H9 (cell line): Measurements from ENCODE around the gene UBE2Q1. TPM values are rescaled to one million over a fixed set of nuclear protein-coding genes. Genes with fewer than 3 reads are reported as not detected.

Experiments
- DNase-seq: peaks from one replicate; pipeline ENCODE4 v3.0.0-alpha.2; 2017
- H2AFZ ChIP-seq: one replicate; pipeline ENCODE4 v1.6.1; 2013; ENCODE audit warnings: mild to moderate bottlenecking, low read length, control low read depth, moderate library complexity
- H2AK5ac ChIP-seq: 2 replicates; pipeline ENCODE4 v1.6.1; 2013; ENCODE audit warnings: low read length, control low read depth, mixed read lengths; ENCODE audit not compliant: insufficient read length
- H2BK120ac ChIP-seq: one replicate; pipeline ENCODE4 v1.6.1; 2013; ENCODE audit warnings: low read depth, mild to moderate bottlenecking, low read length, control low read depth, inconsistent platforms; ENCODE audit not compliant: poor library complexity, severe bottlenecking
- H2BK12ac ChIP-seq: 2 replicates; pipeline ENCODE4 v1.6.1; 2013; ENCODE audit warnings: low read length, control low read depth, mixed read lengths, low read depth; ENCODE audit not compliant: insufficient read length
- H2BK15ac ChIP-seq: 2 replicates; pipeline ENCODE4 v1.6.1; 2013; ENCODE audit warnings: low read depth, low read length, control low read depth
- H2BK20ac ChIP-seq: one replicate; pipeline ENCODE4 v1.6.1; 2013; ENCODE audit warnings: low read depth, mild to moderate bottlenecking, low read length, control low read depth, inconsistent platforms; ENCODE audit not compliant: poor library complexity, severe bottlenecking
- H2BK5ac ChIP-seq: 2 replicates; pipeline ENCODE4 v1.6.1; 2013; ENCODE audit warnings: low read length, control low read depth, mixed read lengths; ENCODE audit not compliant: insufficient read length
- H3K14ac ChIP-seq: 2 replicates; pipeline ENCODE4 v1.6.1; 2013; ENCODE audit warnings: low read length, control low read depth; ENCODE audit not compliant: insufficient read depth
- H3K18ac ChIP-seq: 2 replicates; pipeline ENCODE4 v1.6.1; 2013; ENCODE audit warnings: low read depth, mild to moderate bottlenecking, mixed read lengths, low read length, control low read depth; ENCODE audit not compliant: insufficient read length
- H3K23ac ChIP-seq: 2 replicates; pipeline ENCODE4 v1.6.1; 2013; ENCODE audit warnings: low read length, control low read depth, mixed read lengths, low read depth; ENCODE audit not compliant: insufficient read length
- H3K23me2 ChIP-seq: 2 replicates; pipeline ENCODE4 v1.6.1; 2013; ENCODE audit warnings: low read depth, mild to moderate bottlenecking, mixed read lengths, low read length, control low read depth; ENCODE audit not compliant: insufficient read length, poor library complexity, severe bottlenecking
- H3K27ac ChIP-seq: 2 replicates; pipeline ENCODE4 v1.5.1; 2013; ENCODE audit warnings: low read length, control low read depth, mixed read lengths, low read depth; ENCODE audit not compliant: insufficient read length
- H3K27me3 ChIP-seq: 2 replicates; pipeline ENCODE4 v1.6.1; 2013; ENCODE audit warnings: low read length, control low read depth, inconsistent platforms; ENCODE audit not compliant: insufficient read depth
- H3K4ac ChIP-seq: 2 replicates; pipeline ENCODE4 v1.6.1; 2013; ENCODE audit warnings: low read depth, mild to moderate bottlenecking, control low read depth, inconsistent platforms, low read length, moderate library complexity
- H3K4me1 ChIP-seq: 2 replicates; pipeline ENCODE4 v1.6.1; 2013; ENCODE audit warnings: low read length, control low read depth, inconsistent platforms; ENCODE audit not compliant: insufficient read depth
- H3K4me2 ChIP-seq: 2 replicates; pipeline ENCODE4 v1.6.1; 2013; ENCODE audit warnings: low read length, control low read depth, mixed read lengths; ENCODE audit not compliant: insufficient read length, insufficient read depth
- H3K56ac ChIP-seq: 2 replicates; pipeline ENCODE4 v1.6.1; 2013; ENCODE audit warnings: low read depth, mild to moderate bottlenecking, mixed read lengths, low read length, control low read depth; ENCODE audit not compliant: insufficient read length
- H3K79me1 ChIP-seq: 2 replicates; pipeline ENCODE4 v1.6.1; 2013; ENCODE audit warnings: low read depth, mild to moderate bottlenecking, moderate library complexity, low read length, control low read depth, inconsistent platforms; ENCODE audit not compliant: insufficient read depth, poor library complexity, severe bottlenecking
- H3K79me2 ChIP-seq: 2 replicates; pipeline ENCODE4 v1.6.1; 2013; ENCODE audit warnings: low read length, control low read depth, inconsistent platforms; ENCODE audit not compliant: insufficient read depth
- H3K9ac ChIP-seq: 2 replicates; pipeline ENCODE4 v1.6.1; 2013; ENCODE audit warnings: low read length, control low read depth, mixed read lengths; ENCODE audit not compliant: insufficient read length; ENCODE audit errors: extremely low read depth
- H3K9me3 ChIP-seq: one replicate; pipeline ENCODE4 v1.6.1; 2013; ENCODE audit warnings: low read depth, low read length, inconsistent platforms; ENCODE audit not compliant: control insufficient read depth
- H3T11ph ChIP-seq: one replicate; pipeline ENCODE4 v1.6.1; 2013; ENCODE audit warnings: mild to moderate bottlenecking, low read length, control low read depth, inconsistent platforms
- H4K20me1 ChIP-seq: one replicate; pipeline ENCODE4 v1.6.1; 2013; ENCODE audit not compliant: control insufficient read depth, insufficient read length, insufficient read depth
- H4K5ac ChIP-seq: 2 replicates; pipeline ENCODE4 v1.6.1; 2013; ENCODE audit warnings: low read depth, mild to moderate bottlenecking, mixed read lengths, low read length, control low read depth; ENCODE audit not compliant: insufficient read length
- H4K8ac ChIP-seq: replicated peaks from 2 replicates; pipeline ENCODE4 v1.6.1; 2013; ENCODE audit warnings: low read length, control low read depth, mixed read lengths, low read depth; ENCODE audit not compliant: insufficient read length
- H4K91ac ChIP-seq: 2 replicates; pipeline ENCODE4 v1.6.1; 2013; ENCODE audit warnings: low read depth, mild to moderate bottlenecking, moderate library complexity, mixed read lengths, low read length, control low read depth; ENCODE audit not compliant: insufficient read length
- H3K27ac Mint-ChIP-seq, 3 experiments: 2 replicates in 2 of 3; 3 replicates in 1 of 3; pipeline ENCODE4 v1.8.0; 2020 to 2021; ENCODE audit warnings: mixed read lengths in 3 of 3, mild to moderate bottlenecking in 1 of 3, moderate library complexity in 1 of 3
- H3K27me3 Mint-ChIP-seq: 2 replicates; pipeline ENCODE4 v1.8.0; 2021; ENCODE audit warnings: low read depth, mild to moderate bottlenecking, moderate library complexity, mixed read lengths
- H3K36me3 Mint-ChIP-seq, 3 experiments: 2 replicates in 2 of 3; 3 replicates in 1 of 3; pipeline ENCODE4 v1.8.0; 2020 to 2021; ENCODE audit warnings: low read depth in 3 of 3, mixed read lengths in 3 of 3; ENCODE audit not compliant: insufficient read depth in 1 of 3
- H3K4me1 Mint-ChIP-seq, 2 experiments: 2 replicates each; pipeline ENCODE4 v1.8.0; 2020; ENCODE audit warnings: mixed read lengths in 2 of 2
- H3K4me3 Mint-ChIP-seq, 2 experiments: 2 replicates in 1 of 2; 3 replicates in 1 of 2; pipeline ENCODE4 v1.8.0; 2020 to 2021; ENCODE audit warnings: mild to moderate bottlenecking in 2 of 2, mixed read lengths in 2 of 2, moderate library complexity in 1 of 2
- H3K9me3 Mint-ChIP-seq, 2 experiments: 2 replicates in 1 of 2; 3 replicates in 1 of 2; pipeline ENCODE4 v1.8.0; 2020; ENCODE audit warnings: mild to moderate bottlenecking in 2 of 2, mixed read lengths in 2 of 2, moderate library complexity in 1 of 2
- CTCF ChIP-seq: fragments of 200-600 bp; sonication (generic); conservative IDR thresholded peaks from 3 replicates; pipeline ENCODE4 v1.8.0; 2021; ENCODE audit warnings: antibody characterized with exemption, mild to moderate bottlenecking
- WGBS: extraction: QIAGEN DNeasy Blood & Tissue Kit; methylation state at CpG from one replicate; pipeline ENCODE4 v1.1.7; 2013; ENCODE audit warnings: missing lambda C conversion rate, low lambda C conversion rate, mixed read lengths; ENCODE audit not compliant: insufficient read length; ENCODE audit errors: extremely low coverage; 5-methylcytosine and 5-hydroxymethylcytosine counted together
- total RNA-seq: library from RNA; stranded (reverse); gene quantifications from 2 replicates; pipeline ENCODE4 v1.2.1, GENCODE V29; 2021

UBE2Q1 gene
- total RNA-seq, 1 experiment from 2014 or later: 108 TPM

DNA sequence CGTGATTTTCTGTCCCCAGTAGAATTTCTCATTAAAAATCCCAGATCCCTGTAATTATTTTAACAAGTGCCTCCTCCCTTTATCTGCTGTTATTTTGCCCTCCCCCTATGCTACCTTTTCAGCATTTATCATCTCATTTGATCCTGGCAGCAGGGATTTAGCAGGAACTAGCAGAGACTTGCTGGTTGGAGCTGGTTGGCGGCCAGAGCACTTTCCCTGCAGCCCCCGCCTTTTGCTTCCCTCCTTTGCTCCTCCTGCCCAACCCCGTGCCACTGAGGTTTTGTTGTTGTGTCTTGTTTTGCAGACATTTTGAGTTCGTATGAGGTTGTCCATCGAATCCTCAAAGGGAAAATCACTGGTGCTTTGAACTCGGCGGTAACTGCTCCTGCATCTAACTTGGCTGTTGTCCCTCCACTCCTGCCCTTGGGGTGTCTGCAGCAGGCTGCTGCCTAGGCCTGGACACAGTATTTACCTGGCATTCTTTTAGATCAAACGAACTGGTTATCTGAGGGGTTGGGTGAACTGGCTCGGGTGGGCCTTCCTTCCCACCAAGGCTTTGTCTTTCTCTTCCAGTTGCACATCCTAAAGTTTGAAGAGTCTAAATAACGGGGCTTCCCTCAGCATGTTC is 11.2 kb downstream of the UBE2Q1 start:
- peak overlapping the region in 1 of 3 experiments; percentile 55; a peak in 2 of 7 replicates for H3K27ac Mint-ChIP-seq
- no peaks in the 10 kb centered on the region for H3K4me1 ChIP-seq
- no peak overlapping the region for H2AFZ ChIP-seq

More for the DNA sequence above, 11.2 kb downstream of the UBE2Q1 start:
- no peak for TF ChIP-seq CTCF
- Histone ChIP-seq H3K27me3 (no peaks in the 10 kb centered on the region), H3K23me2 (no peaks in the 10 kb centered on the region), H2BK15ac (no peak overlapping the region), H2BK5ac (no peak overlapping the region), H3K4ac (no peak overlapping the region), H3K14ac (no peak overlapping the region), H4K8ac (no peak overlapping the region), H2BK120ac (no peak overlapping the region), H3K23ac (no peak overlapping the region), H3K9me3 (no peaks in the 10 kb centered on the region), H4K20me1 (no peaks in the 10 kb centered on the region), H4K5ac (no peak overlapping the region), H3K79me2 (no peaks in the 10 kb centered on the region), H3K79me1 (no peaks in the 10 kb centered on the region), H3K9ac (no peak overlapping the region), H3T11ph (no peak overlapping the region), H2AK5ac (no peak overlapping the region), H3K27ac (no peak overlapping the region), H3K56ac (no peak overlapping the region), H4K91ac (no peak overlapping the region), H2BK20ac (no peak overlapping the region), H3K4me2 (no peak overlapping the region), H3K18ac (no peak overlapping the region), H2BK12ac (no peak overlapping the region)
- no peaks in the 10 kb centered on the region for H3K9me3 Mint-ChIP-seq
- WGBS: no CpG with 5 or more reads among the region's 11 CpGs
- H3K4me1 Mint-ChIP-seq: peaks cover 2 to 3% of the 10 kb centered on the region in 2 experiments
- H3K36me3 Mint-ChIP-seq: peaks cover 28 to 39% (median 32%) of the 10 kb centered on the region in 3 experiments
- DNase-seq: no peak
- H3K4me3 Mint-ChIP-seq: no peak overlapping the region; a peak in 1 of 5 replicates
- no peaks in the 10 kb centered on the region for H3K27me3 Mint-ChIP-seq
